Right kidney (tissue), 1 donor: ENCODE measurements around the gene MAP1A.

ENCODE experiments used
- DNase-seq: peaks from one replicate; pipeline ENCODE4 v3.0.0-alpha.2; 2016

MAP1A gene

GRCh38 chr15:43511012-43511885 is 6.2 kb upstream of the MAP1A start:
- DNase-seq, result peak; percentile 86

- no peak for DNase-seq
Measured at GRCh38 chr15:43513550-43513949, 3.9 kb upstream of the MAP1A start.

- no peak for DNase-seq
Measured at GRCh38 chr15:43514241-43515057, 3.0 kb upstream of the MAP1A start.

GRCh38 chr15:43515741-43516140 is 1.7 kb upstream of the MAP1A start:
- DNase-seq, result no peak

DNA sequence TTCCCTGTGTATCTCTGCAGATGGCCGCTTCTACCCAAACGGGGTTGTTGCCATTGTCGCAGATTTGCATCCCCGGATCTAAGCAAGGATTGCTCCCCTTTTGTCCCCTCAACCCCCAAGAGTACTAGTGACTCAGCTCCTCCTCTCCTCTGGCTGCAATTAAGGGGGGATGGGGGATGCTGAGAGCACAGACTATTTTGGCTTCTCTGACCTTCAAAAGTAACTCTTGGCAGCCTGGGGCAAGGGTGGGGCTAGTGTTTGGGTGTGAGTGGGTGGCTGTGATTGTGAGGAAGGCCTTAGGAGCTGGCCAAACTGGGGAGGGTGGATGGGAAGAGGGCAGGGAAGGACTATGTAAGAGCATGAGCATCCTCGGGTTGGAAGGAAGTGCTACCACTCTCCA is 1.2 kb upstream of the MAP1A start:
- DNase-seq, result no peak

DNA sequence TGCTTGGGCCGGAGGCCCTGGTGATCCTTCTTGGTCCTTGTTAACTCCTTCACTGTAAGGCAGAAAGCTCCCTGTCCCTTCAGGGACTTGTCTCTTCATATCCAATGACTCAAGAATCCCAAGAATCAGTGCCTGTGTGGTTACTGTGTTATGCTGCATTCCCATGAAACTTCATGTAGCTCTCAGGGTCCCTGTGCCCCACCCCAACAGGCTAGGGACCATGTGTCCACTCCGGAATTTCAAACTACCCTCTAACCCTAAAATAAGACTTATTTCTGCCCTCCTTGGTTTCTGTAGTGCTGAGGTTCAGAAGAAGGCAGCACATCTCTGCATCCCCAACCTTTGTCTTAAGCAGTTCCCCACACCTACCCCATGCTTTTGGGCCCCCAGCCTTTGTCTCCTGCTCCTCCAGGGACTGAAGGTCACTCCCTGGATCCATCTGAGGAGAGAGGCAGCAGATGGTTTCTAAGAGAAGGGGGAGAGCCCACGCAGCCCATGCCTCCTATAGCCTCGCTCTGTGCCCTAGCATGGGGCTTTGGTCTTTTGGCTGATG is 531 bp upstream of the MAP1A start:
- peak; percentile 53 for DNase-seq

DNA sequence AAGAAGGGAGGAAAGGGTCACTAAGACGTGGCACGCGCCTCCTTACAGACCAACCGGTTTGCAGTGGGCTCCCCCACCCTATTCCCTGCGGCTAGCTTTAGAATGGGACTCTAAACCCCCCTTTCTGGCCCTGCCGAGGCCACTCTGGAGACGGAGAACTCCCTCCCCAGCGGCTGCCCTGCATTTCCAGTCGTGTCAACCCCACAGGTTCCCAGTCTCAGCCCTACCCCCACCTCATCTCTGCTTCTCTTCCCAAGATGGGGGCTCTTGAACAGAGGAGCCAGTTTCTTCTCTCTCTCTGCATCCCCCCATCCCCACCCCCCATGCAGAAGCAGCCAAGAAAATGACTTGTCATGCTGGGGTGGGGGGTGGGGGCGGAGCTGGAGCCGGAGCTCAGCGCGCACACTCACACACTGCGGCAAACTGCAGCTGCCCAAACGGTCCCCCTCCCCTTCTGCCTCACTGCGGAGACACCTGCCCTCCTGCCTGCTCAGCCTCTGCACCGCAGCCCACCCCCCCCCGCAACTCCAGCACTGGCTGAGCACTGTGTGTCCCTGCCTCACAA is 871 bp downstream of the MAP1A start:
- peak; percentile 58 for DNase-seq

DNA sequence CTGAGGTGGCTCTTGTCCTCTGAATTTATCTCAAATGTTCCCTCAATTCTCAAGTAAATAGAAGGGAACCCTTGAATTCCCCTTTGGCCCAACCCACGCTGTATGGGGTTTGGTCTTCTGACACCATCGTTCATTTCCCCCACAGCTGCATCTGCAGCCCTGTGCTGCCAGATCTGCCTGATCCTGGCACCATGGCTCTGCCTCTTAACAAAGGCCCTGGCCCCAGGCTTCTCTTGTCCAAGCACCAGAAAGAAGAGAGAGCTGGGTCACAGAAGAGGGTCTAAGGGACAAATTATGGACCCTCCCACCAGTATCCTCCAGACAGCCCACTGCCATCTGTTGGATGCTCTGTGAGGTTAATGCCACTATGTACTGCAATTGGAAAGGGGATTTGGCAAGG is 1.8 kb downstream of the MAP1A start:
- DNase-seq, result no peak

DNA sequence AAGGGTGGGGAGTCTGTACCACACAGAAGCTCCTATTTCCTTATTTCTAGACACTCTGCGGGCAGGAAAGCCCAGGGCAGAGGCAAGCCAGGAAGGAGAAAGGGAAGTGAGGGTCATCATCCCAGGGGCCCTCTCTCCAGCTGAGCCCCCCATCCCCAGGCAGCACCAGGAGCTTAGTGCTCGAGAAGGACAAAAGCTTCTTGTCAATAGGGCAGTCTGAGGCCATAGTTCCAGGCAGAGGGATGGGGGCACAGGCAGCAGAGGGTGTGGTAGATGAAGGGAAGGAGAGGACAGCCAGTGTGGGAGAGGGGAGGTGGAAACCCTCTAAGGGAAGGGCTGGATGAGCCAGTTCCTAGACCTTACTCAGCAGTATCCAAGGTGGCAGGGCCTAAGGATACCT is 2.7 kb downstream of the MAP1A start:
- no peak for DNase-seq

DNA sequence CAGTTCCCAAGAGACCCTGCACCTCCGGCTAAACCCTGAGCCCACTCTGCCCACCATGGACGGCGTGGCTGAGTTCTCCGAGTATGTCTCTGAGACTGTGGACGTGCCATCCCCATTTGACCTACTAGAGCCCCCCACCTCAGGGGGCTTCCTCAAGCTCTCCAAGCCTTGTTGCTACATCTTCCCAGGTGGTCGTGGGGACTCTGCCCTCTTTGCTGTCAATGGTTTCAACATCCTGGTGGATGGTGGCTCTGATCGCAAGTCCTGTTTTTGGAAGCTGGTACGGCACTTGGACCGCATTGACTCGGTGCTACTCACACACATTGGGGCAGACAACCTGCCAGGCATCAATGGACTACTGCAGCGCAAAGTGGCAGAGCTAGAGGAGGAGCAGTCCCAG is 4.0 kb downstream of the MAP1A start:
- no peak for DNase-seq

DNA sequence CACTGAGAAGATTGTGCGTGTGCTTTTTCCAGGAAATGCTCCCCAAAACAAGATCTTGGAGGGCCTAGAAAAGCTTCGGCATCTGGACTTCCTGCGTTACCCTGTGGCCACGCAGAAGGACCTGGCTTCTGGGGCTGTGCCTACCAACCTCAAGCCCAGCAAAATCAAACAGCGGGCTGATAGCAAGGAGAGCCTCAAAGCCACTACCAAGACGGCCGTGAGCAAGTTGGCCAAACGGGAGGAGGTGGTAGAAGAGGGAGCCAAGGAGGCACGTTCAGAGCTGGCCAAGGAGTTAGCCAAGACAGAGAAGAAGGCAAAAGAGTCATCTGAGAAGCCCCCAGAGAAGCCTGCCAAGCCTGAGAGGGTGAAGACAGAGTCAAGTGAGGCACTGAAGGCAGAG is 4.8 kb downstream of the MAP1A start:
- no peak for DNase-seq

DNA sequence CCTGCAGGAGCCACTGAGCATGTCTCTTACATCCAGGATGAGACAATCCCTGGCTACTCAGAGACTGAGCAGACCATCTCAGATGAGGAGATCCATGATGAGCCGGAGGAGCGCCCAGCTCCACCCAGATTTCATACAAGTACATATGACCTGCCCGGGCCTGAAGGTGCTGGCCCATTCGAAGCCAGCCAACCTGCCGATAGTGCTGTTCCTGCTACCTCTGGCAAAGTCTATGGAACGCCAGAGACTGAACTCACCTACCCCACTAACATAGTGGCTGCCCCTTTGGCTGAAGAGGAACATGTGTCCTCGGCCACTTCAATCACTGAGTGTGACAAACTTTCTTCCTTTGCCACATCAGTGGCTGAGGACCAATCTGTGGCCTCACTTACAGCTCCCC is 6.2 kb downstream of the MAP1A start:
- DNase-seq, result no peak

GRCh38 chr15:43524254-43524845 is 6.9 kb downstream of the MAP1A start:
- no peak for DNase-seq

GRCh38 chr15:43525131-43525530 is 7.7 kb downstream of the MAP1A start:
- DNase-seq, result no peak

GRCh38 chr15:43526261-43526930 is 9.0 kb downstream of the MAP1A start:
- DNase-seq, result no peak

DNA sequence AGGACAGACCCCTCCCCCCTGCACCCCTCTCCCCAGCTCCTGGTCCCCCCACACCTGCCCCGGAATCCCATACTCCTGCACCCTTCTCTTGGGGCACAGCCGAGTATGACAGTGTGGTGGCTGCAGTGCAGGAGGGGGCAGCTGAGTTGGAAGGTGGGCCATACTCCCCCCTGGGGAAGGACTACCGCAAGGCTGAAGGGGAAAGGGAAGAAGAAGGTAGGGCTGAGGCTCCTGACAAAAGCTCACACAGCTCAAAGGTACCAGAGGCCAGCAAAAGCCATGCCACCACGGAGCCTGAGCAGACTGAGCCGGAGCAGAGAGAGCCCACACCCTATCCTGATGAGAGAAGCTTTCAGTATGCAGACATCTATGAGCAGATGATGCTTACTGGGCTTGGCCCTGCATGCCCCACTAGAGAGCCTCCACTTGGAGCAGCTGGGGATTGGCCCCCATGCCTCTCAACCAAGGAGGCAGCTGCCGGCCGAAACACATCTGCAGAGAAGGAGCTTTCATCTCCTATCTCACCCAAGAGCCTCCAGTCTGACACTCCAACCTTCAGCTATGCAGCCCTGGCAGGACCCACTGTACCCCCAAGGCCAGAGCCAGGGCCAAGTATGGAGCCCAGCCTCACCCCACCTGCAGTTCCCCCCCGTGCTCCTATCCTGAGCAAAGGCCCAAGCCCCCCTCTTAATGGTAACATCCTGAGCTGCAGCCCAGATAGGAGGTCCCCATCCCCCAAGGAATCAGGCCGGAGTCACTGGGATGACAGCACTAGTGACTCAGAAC is 9.8 kb downstream of the MAP1A start:
- no peak for DNase-seq

GRCh38 chr15:43527802-43528541 is 10.6 kb downstream of the MAP1A start:
- DNase-seq, result no peak

DNA sequence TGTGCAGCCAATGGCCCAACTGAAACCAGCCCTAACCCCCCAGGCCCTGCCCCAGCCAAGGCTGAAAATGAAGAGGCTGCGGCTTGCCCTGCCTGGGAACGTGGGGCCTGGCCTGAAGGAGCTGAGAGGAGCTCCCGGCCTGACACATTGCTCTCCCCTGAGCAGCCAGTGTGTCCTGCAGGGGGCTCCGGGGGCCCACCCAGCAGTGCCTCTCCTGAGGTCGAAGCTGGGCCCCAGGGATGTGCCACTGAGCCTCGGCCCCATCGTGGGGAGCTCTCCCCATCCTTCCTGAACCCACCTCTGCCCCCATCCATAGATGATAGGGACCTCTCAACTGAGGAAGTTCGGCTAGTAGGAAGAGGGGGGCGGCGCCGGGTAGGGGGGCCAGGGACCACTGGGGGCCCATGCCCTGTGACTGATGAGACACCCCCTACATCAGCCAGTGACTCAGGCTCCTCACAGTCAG is 11.2 kb downstream of the MAP1A start:
- no peak for DNase-seq

- no peak for DNase-seq
Measured at GRCh38 chr15:43529141-43529540, 11.7 kb downstream of the MAP1A start.
